ENCODE measurements around the gene ANKRD45.

The ANKRD45 gene

GRCh38 chr1:173669491-173669941 is at the start of gene ANKRD45:
Gene ANKRD45, minus strand, starts transcription at chr1:173669851. Its CDS starts 10,433 bp downstream, at chr1:173659418.
- DNase-seq (ENCODE audit: extremely low read depth, low read depth) = peak; percentile 20
- no peak for TF ChIP-seq CTCF (IDR thresholded peaks at IDR 0.05; ENCODE audit: low read depth, low read length, missing control alignments)
- H3K4me3 ChIP-seq (replicated peaks; ENCODE audit: low read depth, low read length) = peak within 1 kb of the TSS; percentile 39

GRCh38 chr1:173717238-173717637 is 47.6 kb upstream of the ANKRD45 start:
- no peak overlapping the region for H3K4me3 ChIP-seq (replicated peaks; ENCODE audit: low read depth, low read length)
- TF ChIP-seq CTCF (IDR thresholded peaks at IDR 0.05; ENCODE audit: low read depth, low read length, missing control alignments) = no peak
- DNase-seq (ENCODE audit: extremely low read depth, low read depth) = no peak

- H3K4me3 ChIP-seq (replicated peaks; ENCODE audit: low read depth, low read length) = peak overlapping the region; percentile 96
- no peak for TF ChIP-seq CTCF (IDR thresholded peaks at IDR 0.05; ENCODE audit: low read depth, low read length, missing control alignments)
- no peak for DNase-seq (ENCODE audit: extremely low read depth, low read depth)
Measured at GRCh38 chr1:173715538-173715844, 45.8 kb upstream of the ANKRD45 start.

GRCh38 chr1:173714759-173715537 is 45.3 kb upstream of the ANKRD45 start, which contains the start of gene KLHL20:
Gene KLHL20, plus strand, starts transcription at chr1:173714981. Its CDS starts 1,063 bp downstream, at chr1:173716044.
- DNase-seq (ENCODE audit: extremely low read depth, low read depth) = peak; percentile 77
- TF ChIP-seq CTCF (IDR thresholded peaks at IDR 0.05; ENCODE audit: low read depth, low read length, missing control alignments) = no peak
- peak within 1 kb of the TSS; percentile 96 for H3K4me3 ChIP-seq (replicated peaks; ENCODE audit: low read depth, low read length)

GRCh38 chr1:173714441-173714758 is 44.7 kb upstream of the ANKRD45 start:
- TF ChIP-seq CTCF (IDR thresholded peaks at IDR 0.05; ENCODE audit: low read depth, low read length, missing control alignments) = no peak
- DNase-seq (ENCODE audit: extremely low read depth, low read depth) = no peak
- peak overlapping the region; percentile 96 for H3K4me3 ChIP-seq (replicated peaks; ENCODE audit: low read depth, low read length)

- no peak for DNase-seq (ENCODE audit: extremely low read depth, low read depth)
- H3K4me3 ChIP-seq (replicated peaks; ENCODE audit: low read depth, low read length) = no peak overlapping the region
- TF ChIP-seq CTCF (IDR thresholded peaks at IDR 0.05; ENCODE audit: low read depth, low read length, missing control alignments) = no peak
Measured at GRCh38 chr1:173708787-173709186, 39.1 kb upstream of the ANKRD45 start.

- no peak for DNase-seq (ENCODE audit: extremely low read depth, low read depth)
- no peak overlapping the region for H3K4me3 ChIP-seq (replicated peaks; ENCODE audit: low read depth, low read length)
- no peak for TF ChIP-seq CTCF (IDR thresholded peaks at IDR 0.05; ENCODE audit: low read depth, low read length, missing control alignments)
Measured at GRCh38 chr1:173705117-173705516, 35.5 kb upstream of the ANKRD45 start.
